K562 (cell line): ENCODE results near the gene NUTF2. TPM values are rescaled to one million over a fixed set of nuclear protein-coding genes. Genes with fewer than 3 reads are reported as not detected.
A peak's percentile ranks its signal among the peaks of the same experiment; 100 is the strongest.

Experiments
- ATAC-seq: fragments of 200-7000 bp; cut with Tn5 transposase; 3 replicates; pipeline ENCODE4 v1.9.1; 2020; ENCODE audit warnings: moderate library complexity
- BruUV-seq: library from RNA; stranded (reverse); fragments of 400-500 nt; replicated peaks from 2 replicates; lab custom pipeline; 2021; lab: Mats Ljungman, UMichigan
- CTCF ChIA-PET: fragments of 300-600 bp; formaldehyde crosslinking; extraction: SDS; loops from one replicate; lab custom pipeline; 2021; ENCODE audit warnings: low intra/inter-chr PET ratio; lab: Yijun Ruan, JAX
- POLR2A ChIA-PET: fragments of 300-600, 350-650 bp; sonication (Branson Sonifier 250); formaldehyde crosslinking; extraction: SDS; loops from one replicate; lab custom pipeline; 2021; ENCODE audit warnings: antibody characterized with exemption, inconsistent platforms; lab: Yijun Ruan, JAX
- DNase-seq, 4 experiments: peaks; one replicate each; pipeline versions ENCODE4 v3.0.0 to v3.0.0-alpha.2; 2011 to 2018; ENCODE audit warnings: low spot score in 3 of 4, mixed read lengths in 3 of 4; ENCODE audit errors: extremely low read depth in 1 of 4
- FAIRE-seq: peaks from 2 replicates; lab custom pipeline; 2011; peaks lifted over from hg19 to GRCh38; lab: Jason Lieb, UNC
- H2AFZ ChIP-seq: 2 replicates; pipeline ENCODE4 v1.6.0; 2011; ENCODE audit warnings: low read depth, low read length, control low read depth, inconsistent platforms
- H3K27ac ChIP-seq: fragments of 200-600 bp; 3 replicates; pipeline ENCODE4 v1.8.0; 2011; ENCODE audit warnings: low read depth, mild to moderate bottlenecking, control low read depth, inconsistent platforms, low read length, moderate library complexity, mixed read lengths; ENCODE audit errors: extremely low read depth
- H3K27me3 ChIP-seq, 2 experiments: fragments of 300-600 bp in 1 of 2; 2 replicates in 1 of 2; 3 replicates in 1 of 2; pipeline versions ENCODE4 v1.6.0 to v1.8.0; 2011; ENCODE audit warnings: inconsistent platforms in 2 of 2, low read length in 2 of 2, mild to moderate bottlenecking in 1 of 2, mixed read lengths in 1 of 2, moderate library complexity in 1 of 2; ENCODE audit not compliant: control insufficient read depth in 2 of 2, insufficient read depth in 2 of 2
- H3K36me3 ChIP-seq: fragments of 300-600 bp; 3 replicates; pipeline ENCODE4 v1.8.0; 2011; ENCODE audit warnings: mild to moderate bottlenecking, low read length, inconsistent platforms; ENCODE audit not compliant: control insufficient read depth, insufficient read depth
- H3K4me1 ChIP-seq, 2 experiments: fragments of 200-600 bp in 1 of 2; replicated peaks in 1 of 2; 2 replicates in 1 of 2; 3 replicates in 1 of 2; pipeline versions ENCODE4 v1.5.1 to v1.8.0; 2011; ENCODE audit warnings: inconsistent platforms in 2 of 2, low read length in 2 of 2, mild to moderate bottlenecking in 1 of 2, mixed read lengths in 1 of 2, moderate library complexity in 1 of 2; ENCODE audit not compliant: control insufficient read depth in 2 of 2, insufficient read depth in 2 of 2
- H3K4me2 ChIP-seq: 2 replicates; pipeline ENCODE4 v1.6.1; 2011; ENCODE audit warnings: low read length, control low read depth, inconsistent platforms, mixed read lengths; ENCODE audit not compliant: insufficient read depth
- H3K4me3 ChIP-seq: fragments of 200-600 bp; sonication (generic), shearing (Covaris generic); 2 replicates; pipeline ENCODE4 v1.5.1; 2016; ENCODE audit warnings: control low read depth, inconsistent platforms
- H3K79me2 ChIP-seq: fragments of 200-600 bp; 3 replicates; pipeline ENCODE4 v1.8.0; 2011; ENCODE audit warnings: low read length, inconsistent platforms; ENCODE audit not compliant: control insufficient read depth, insufficient read depth
- H3K9ac ChIP-seq, 2 experiments: 2 replicates each; pipeline versions ENCODE4 v1.6.0 to v1.6.1; 2011; ENCODE audit warnings: low read depth in 2 of 2, low read length in 2 of 2, control low read depth in 1 of 2, inconsistent platforms in 1 of 2, mild to moderate bottlenecking in 1 of 2, mixed read lengths in 1 of 2; ENCODE audit not compliant: insufficient read depth in 1 of 2
- H3K9me1 ChIP-seq: one replicate; pipeline ENCODE4 v1.6.0; 2011; ENCODE audit warnings: inconsistent platforms, mild to moderate bottlenecking, low read length, moderate library complexity; ENCODE audit not compliant: control insufficient read depth, insufficient read depth
- H3K9me3 ChIP-seq: replicated peaks from 2 replicates; pipeline ENCODE4 v1.5.1; 2011; ENCODE audit warnings: low read depth, low read length, inconsistent platforms; ENCODE audit not compliant: control insufficient read depth, insufficient read depth
- H4K20me1 ChIP-seq: replicated peaks from 2 replicates; pipeline ENCODE4 v1.6.1; 2011; ENCODE audit warnings: low read length, inconsistent platforms, mixed read lengths; ENCODE audit not compliant: control insufficient read depth, insufficient read depth
- ARID1B ChIP-seq: fragments of 450-650 bp; IDR thresholded peaks from 2 replicates; pipeline ENCODE4 v1.6.1; 2016; ENCODE audit warnings: antibody characterized with exemption, mild to moderate bottlenecking, inconsistent platforms
- ARID3B ChIP-seq: fragments of 250-450 bp; sonication (Bioruptor Pico); IDR thresholded peaks from 2 replicates; pipeline ENCODE4 v1.4.0; 2020; ENCODE audit warnings: borderline replicate concordance
- ELF4 ChIP-seq: fragments of 450-650 bp; formaldehyde crosslinking; IDR thresholded peaks from 2 replicates; pipeline ENCODE4 v1.4.0; 2022; ENCODE audit warnings: missing genetic modification characterization
- FOXA3 ChIP-seq, 2 experiments: fragments of 450-650 bp in 1 of 2; sonication (generic) in 1 of 2; formaldehyde crosslinking; IDR thresholded peaks in 1 of 2; conservative IDR thresholded peaks in 1 of 2; 2 replicates each; pipeline versions ENCODE4 v1.4.0 to v1.8.0; 2020 to 2022; ENCODE audit warnings: mild to moderate bottlenecking in 2 of 2, missing genetic modification reagents in 1 of 2
- HINFP ChIP-seq: fragments of 450-650 bp; conservative IDR thresholded peaks from 2 replicates; pipeline ENCODE4 v1.6.1; 2016; ENCODE audit warnings: missing genetic modification characterization, low read depth, mild to moderate bottlenecking, control low read depth, missing compliant biosample characterization
- HNRNPH1 ChIP-seq: fragments of 200-400 bp; formaldehyde crosslinking; optimal IDR thresholded peaks from 2 replicates; pipeline ENCODE3; 2017; ENCODE audit warnings: low read depth, mild to moderate bottlenecking, low read length, moderate library complexity
- NFE2 ChIP-seq: IDR thresholded peaks from 2 replicates; pipeline ENCODE4 v1.6.1; 2014; ENCODE audit warnings: antibody characterized with exemption, low read depth
- SIN3A ChIP-seq, 2 experiments: fragments of 150-350 bp in 1 of 2; IDR thresholded peaks; 2 replicates each; pipeline ENCODE4 v1.6.1; 2011 to 2016; ENCODE audit warnings: borderline replicate concordance in 2 of 2, low read depth in 2 of 2, low read length in 2 of 2, mild to moderate bottlenecking in 2 of 2, moderate library complexity in 2 of 2; ENCODE audit not compliant: control insufficient read depth in 1 of 2
- STAT5B ChIP-seq: fragments of 250-450 bp; sonication (Bioruptor Pico); IDR thresholded peaks from 2 replicates; pipeline ENCODE4 v1.8.0; 2021; ENCODE audit warnings: mild to moderate bottlenecking, inconsistent platforms
- TARDBP ChIP-seq: fragments of 450-650 bp; IDR thresholded peaks from 2 replicates; pipeline ENCODE4 v1.6.1; 2016
- THAP12 ChIP-seq: fragments of 250-450 bp; sonication (Bioruptor Pico); IDR thresholded peaks from 2 replicates; pipeline ENCODE4 v1.9.0; 2021; ENCODE audit warnings: mild to moderate bottlenecking, inconsistent platforms
- ZBTB9 ChIP-seq: fragments of 450-650 bp; formaldehyde crosslinking; IDR thresholded peaks from 2 replicates; pipeline ENCODE4 v1.4.0; 2020; ENCODE audit warnings: mild to moderate bottlenecking, moderate library complexity
- ZNF395 ChIP-seq: fragments of 200-800 bp; sonication (Bioruptor generic); IDR thresholded peaks from 2 replicates; pipeline ENCODE4 v1.6.1; 2017; ENCODE audit warnings: missing genetic modification characterization, missing compliant biosample characterization
- WGBS: fragments of 100-300 bp; shearing (Covaris generic); methylation state at CpG from one replicate; pipeline ENCODE4 v1.1.6; 2016; ENCODE audit warnings: low coverage, mixed read lengths; ENCODE audit not compliant: insufficient coverage; ENCODE audit errors: missing lambda C conversion rate; 5-methylcytosine and 5-hydroxymethylcytosine counted together
- in situ Hi-C: fragments of 300-500 bp; cut with MboI; formaldehyde crosslinking; loops from 4 replicates; pipeline ENCODE4 v1.15.0; 2018; ENCODE audit warnings: inconsistent platforms, mixed read lengths
- intact Hi-C: fragments of 100-400 bp; cut with micrococcal nuclease; formaldehyde crosslinking; loops from 2 replicates; pipeline ENCODE4 v1.14.2; 2022
- polyA plus RNA-seq, 8 experiments: library from polyadenylated mRNA; depleted of rRNA in 4 of 8; stranded (reverse) in 5 of 8; unstranded in 3 of 8; fragments of >200 nt; fragmentation: Nextera tagmentation in 2 of 8; fragmentation: Illumina TruSeq in 1 of 8; extraction: Ambion mirVana in 2 of 8; extraction: Trizol in 1 of 8; gene quantifications; 2 replicates each; pipeline versions ENCODE4 v1.2.1 to v1.2.3, GENCODE V29; 2011 to 2014; ENCODE audit warnings: inconsistent platforms in 1 of 8, missing spikeins in 1 of 8
- total RNA-seq, 7 experiments: library from RNA; depleted of rRNA in 6 of 7; stranded (reverse); fragments of >200 nt in 6 of 7; fragmentation: Illumina TruSeq in 2 of 7; extraction: Trizol in 2 of 7; gene quantifications; 2 replicates each; pipeline versions ENCODE4 v1.2.1 to v1.2.3, GENCODE V29; 2011 to 2021; ENCODE audit warnings: low replicate concordance in 1 of 7

NUTF2 gene
- total and polyA plus RNA-seq, 9 of the 15 experiments (the other 6 are each of a cell fraction or from before 2014, with no cell fraction given), result 106 to 248 (median 147) TPM

GRCh38 chr16:67833030-67833414 lies 13.7 kb upstream of the NUTF2 start:
- no TSS peak for BruUV-seq
- Histone ChIP-seq H3K27ac (peak overlapping the region; percentile 68), H3K36me3 (peaks cover 44% of the 10 kb centered on the region; the same call in 2 of the 3 replicates), H3K79me2 (peaks cover 17% of the 10 kb centered on the region), H3K4me3 (peak overlapping the region; percentile 67), H3K9me3 (no peaks in the 10 kb centered on the region), H2AFZ (peak overlapping the region; percentile 98), H3K27me3 (no peaks in the 10 kb centered on the region), H3K9ac (peak overlapping the region; percentile 87 to 96), H3K4me2 (peak overlapping the region; percentile 93), H3K4me1 (peaks cover 11 to 24% of the 10 kb centered on the region in 2 experiments; a peak in 4 of 5 replicates), H4K20me1 (no peaks in the 10 kb centered on the region; the same call in 1 of the 2 replicates), H3K9me1 (no peaks in the 10 kb centered on the region)
- intact Hi-C loops (no loop called here), in situ Hi-C loops (no loop called here)
- ATAC-seq (peak; percentile 54), FAIRE-seq (peak; percentile 64), DNase-seq (peak in 2 of 4 experiments; percentile 38 to 43)
- 0% methylated on average over 3 of the region's 3 CpGs for WGBS
- CTCF ChIA-PET, result no interaction called here
- POLR2A ChIA-PET, result interaction anchor here (0.6 to 3.9 kb wide), 5 partner anchors 8 to 159 kb away, joined by 3 to 19 read pairs (median 5); partner anchors contain the start of genes RANBP10 and TSNAXIP1
- TF ChIP-seq NFE2, result peak; percentile 20; the same call in 1 of the 2 replicates
- TF ChIP-seq ARID1B, result no peak
- TF ChIP-seq FOXA3 (CRISPR knock-in tag; conservative IDR thresholded peaks at IDR 0.05 in 1 of 2, IDR thresholded peaks at IDR 0.05 in 1 of 2), result peak in 1 of 2 experiments; percentile 39; a peak in 1 of 4 replicates
- no peak for TF ChIP-seq STAT5B (CRISPR knock-in tag)
- TF ChIP-seq ZNF395, result no peak
- TF ChIP-seq ZBTB9, result no peak
- no peak for TF ChIP-seq TARDBP
- peak in 1 of 2 experiments; percentile 37; a peak in 1 of 4 replicates for TF ChIP-seq SIN3A (IDR thresholded peaks at IDR 0.05; ENCODE audit: borderline replicate concordance in 2 of 2, control insufficient read depth in 1 of 2, low read depth in 2 of 2, low read length in 2 of 2)
- no peak for TF ChIP-seq ELF4 (CRISPR knock-in tag)
- 0 out of 2 replicates have a peak, but pooled peaks have one; percentile 31 for TF ChIP-seq THAP12
- TF ChIP-seq HNRNPH1, result no peak
- TF ChIP-seq HINFP (tag), result no peak
- 0 out of 2 replicates have a peak, but pooled peaks have one; percentile 11 for TF ChIP-seq ARID3B (CRISPR knock-in tag)
